ENCODE measurements around the gene MAP3K9. TPM values are rescaled to one million over a fixed set of nuclear protein-coding genes. Genes with fewer than 3 reads are reported as not detected.

Gene MAP3K9
- total RNA-seq, 4 donors from 2014 or later: 5.0 to 12.7 (median 8.3) TPM

DNA sequence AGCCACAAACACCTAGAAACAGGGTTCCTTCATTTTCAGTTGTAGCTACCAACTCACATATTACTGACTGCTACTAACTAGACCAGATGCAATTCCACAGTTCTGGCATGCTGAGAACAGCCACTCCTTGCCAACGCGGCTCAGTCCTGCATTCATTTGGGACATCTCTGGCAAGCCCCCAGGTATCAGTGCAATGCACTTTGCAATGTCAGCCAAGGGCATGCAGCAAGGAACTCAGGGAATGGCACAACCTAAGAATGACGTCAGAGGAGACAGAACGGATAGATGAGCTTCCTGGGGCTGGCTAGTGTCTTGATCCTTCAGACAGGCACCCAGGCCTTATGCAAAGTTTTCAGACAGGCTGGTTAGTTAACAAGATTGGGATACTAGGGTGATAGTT lies 29.6 kb downstream of the MAP3K9 start:
- Histone ChIP-seq H3K4me1 (no peaks in the 10 kb centered on the region), H3K27me3 (no peaks in the 10 kb centered on the region), H3K9me3 (no peaks in the 10 kb centered on the region), H3K4me3 (no peak overlapping the region), H3K36me3 (no peaks in the 10 kb centered on the region), H3K27ac (no peak overlapping the region)
- intact Hi-C loops (cut with DNase I; ENCODE audit: low total_unique reads) (no loop called here), in situ Hi-C loops (cut with MboI; ENCODE audit: low pct_ligation_motif_present in 1 of 4, low pct_unique_long_range_greater_than_20kb in 1 of 4, low sequenced_read_pairs in 3 of 4) (no loop called here)
- no peak for TF ChIP-seq POLR2A (IDR thresholded peaks at IDR 0.05)
- TF ChIP-seq, protein P1, sequence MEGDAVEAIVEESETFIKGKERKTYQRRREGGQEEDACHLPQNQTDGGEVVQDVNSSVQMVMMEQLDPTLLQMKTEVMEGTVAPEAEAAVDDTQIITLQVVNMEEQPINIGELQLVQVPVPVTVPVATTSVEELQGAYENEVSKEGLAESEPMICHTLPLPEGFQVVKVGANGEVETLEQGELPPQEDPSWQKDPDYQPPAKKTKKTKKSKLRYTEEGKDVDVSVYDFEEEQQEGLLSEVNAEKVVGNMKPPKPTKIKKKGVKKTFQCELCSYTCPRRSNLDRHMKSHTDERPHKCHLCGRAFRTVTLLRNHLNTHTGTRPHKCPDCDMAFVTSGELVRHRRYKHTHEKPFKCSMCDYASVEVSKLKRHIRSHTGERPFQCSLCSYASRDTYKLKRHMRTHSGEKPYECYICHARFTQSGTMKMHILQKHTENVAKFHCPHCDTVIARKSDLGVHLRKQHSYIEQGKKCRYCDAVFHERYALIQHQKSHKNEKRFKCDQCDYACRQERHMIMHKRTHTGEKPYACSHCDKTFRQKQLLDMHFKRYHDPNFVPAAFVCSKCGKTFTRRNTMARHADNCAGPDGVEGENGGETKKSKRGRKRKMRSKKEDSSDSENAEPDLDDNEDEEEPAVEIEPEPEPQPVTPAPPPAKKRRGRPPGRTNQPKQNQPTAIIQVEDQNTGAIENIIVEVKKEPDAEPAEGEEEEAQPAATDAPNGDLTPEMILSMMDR (IDR thresholded peaks at IDR 0.05): no peak
- TF ChIP-seq POLR2AphosphoS5 (IDR thresholded peaks at IDR 0.05): no peak
- TF ChIP-seq EP300 (IDR thresholded peaks at IDR 0.05; ENCODE audit: low read depth): no peak
- WGBS, 2 donors (ENCODE audit: low coverage in 1 of 2): 86% methylated on average over 4 of the region's 4 CpGs; no CpG with 5 or more reads in 1 of the 2 donors
- no peak for DNase-seq

DNA sequence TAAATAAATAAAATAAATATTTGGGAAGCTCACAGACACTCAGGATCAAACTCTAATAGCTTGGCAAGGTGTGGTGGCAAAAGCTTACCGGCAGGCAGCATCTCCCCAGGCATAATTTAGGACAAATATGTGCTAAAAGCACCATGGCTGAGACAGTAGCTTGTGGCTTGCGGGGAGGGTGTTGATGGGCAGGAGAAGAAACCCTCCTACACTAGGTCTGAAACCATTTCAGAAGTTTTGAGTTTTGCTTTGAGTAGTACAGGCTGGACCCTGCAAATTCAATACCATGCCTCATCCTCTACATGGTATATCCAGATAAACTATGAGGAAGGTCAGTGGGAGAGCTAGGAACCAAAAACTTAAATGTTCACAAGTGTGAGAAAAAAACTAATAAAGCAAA lies 33.1 kb downstream of the MAP3K9 start:
- intact Hi-C loops (cut with DNase I; ENCODE audit: low total_unique reads): no loop called here
- Histone ChIP-seq H3K9me3 (no peaks in the 10 kb centered on the region), H3K27me3 (no peaks in the 10 kb centered on the region), H3K27ac (no peak overlapping the region), H3K4me1 (no peaks in the 10 kb centered on the region), H3K36me3 (no peaks in the 10 kb centered on the region), H3K4me3 (no peak overlapping the region)
- TF ChIP-seq, protein P1 (IDR thresholded peaks at IDR 0.05): no peak
- TF ChIP-seq POLR2AphosphoS5 (IDR thresholded peaks at IDR 0.05) (no peak), POLR2A (IDR thresholded peaks at IDR 0.05) (no peak), EP300 (IDR thresholded peaks at IDR 0.05; ENCODE audit: low read depth) (no peak)
- no peak for DNase-seq
- in situ Hi-C loops (cut with MboI; ENCODE audit: low pct_ligation_motif_present in 1 of 4, low pct_unique_long_range_greater_than_20kb in 1 of 4, low sequenced_read_pairs in 3 of 4): no loop called here
- WGBS, 2 donors (ENCODE audit: low coverage in 1 of 2): 95% methylated on average over 2 of the region's 2 CpGs; no CpG with 5 or more reads in 1 of the 2 donors

DNA sequence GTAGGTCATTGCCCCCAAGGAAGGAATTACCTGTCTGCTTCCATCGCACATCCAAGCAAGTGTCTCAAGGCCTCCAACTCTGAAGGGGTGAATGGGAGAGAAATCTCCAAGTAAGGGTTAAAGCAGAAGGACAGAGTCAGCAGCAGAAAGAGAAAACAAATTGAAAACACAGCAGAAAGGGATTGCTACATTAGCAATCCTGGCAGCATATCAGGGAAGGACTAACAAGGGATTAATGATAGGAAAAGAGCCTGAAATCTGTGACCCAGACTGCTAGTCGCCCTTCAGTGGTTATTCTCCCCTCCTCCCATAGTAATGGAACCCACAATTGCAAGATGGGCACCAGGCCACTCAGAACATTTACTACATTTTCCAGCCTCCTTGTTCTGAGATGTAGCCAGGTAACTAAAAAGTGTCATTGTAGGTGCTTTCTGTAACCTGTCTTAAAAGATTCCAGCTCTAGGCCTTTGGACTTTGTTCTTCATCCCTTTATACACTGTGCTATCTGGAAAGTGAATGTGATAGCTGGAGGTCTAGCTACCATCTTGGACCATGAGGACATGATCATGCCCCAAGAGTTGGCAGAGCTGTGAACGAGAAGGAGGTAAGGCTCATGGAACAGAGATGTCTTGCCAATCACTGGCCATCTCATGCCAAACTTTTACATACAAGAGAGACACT lies 36.0 kb downstream of the MAP3K9 start:
- Histone ChIP-seq H3K4me3 (no peak overlapping the region), H3K27ac (no peak overlapping the region), H3K9me3 (no peaks in the 10 kb centered on the region), H3K36me3 (no peaks in the 10 kb centered on the region), H3K27me3 (no peaks in the 10 kb centered on the region), H3K4me1 (no peaks in the 10 kb centered on the region)
- intact Hi-C loops (cut with DNase I; ENCODE audit: low total_unique reads): no loop called here
- no peak for TF ChIP-seq POLR2AphosphoS5 (IDR thresholded peaks at IDR 0.05)
- no peak for TF ChIP-seq EP300 (IDR thresholded peaks at IDR 0.05; ENCODE audit: low read depth)
- TF ChIP-seq, protein P1 (IDR thresholded peaks at IDR 0.05): no peak
- no peak for TF ChIP-seq POLR2A (IDR thresholded peaks at IDR 0.05)
- no peak for DNase-seq
- 87 to 94% methylated on average over 2 to 3 of the region's 3 CpGs for WGBS, 2 donors (ENCODE audit: low coverage in 1 of 2)
- in situ Hi-C loops (cut with MboI; ENCODE audit: low pct_ligation_motif_present in 1 of 4, low pct_unique_long_range_greater_than_20kb in 1 of 4, low sequenced_read_pairs in 3 of 4): no loop called here

DNA sequence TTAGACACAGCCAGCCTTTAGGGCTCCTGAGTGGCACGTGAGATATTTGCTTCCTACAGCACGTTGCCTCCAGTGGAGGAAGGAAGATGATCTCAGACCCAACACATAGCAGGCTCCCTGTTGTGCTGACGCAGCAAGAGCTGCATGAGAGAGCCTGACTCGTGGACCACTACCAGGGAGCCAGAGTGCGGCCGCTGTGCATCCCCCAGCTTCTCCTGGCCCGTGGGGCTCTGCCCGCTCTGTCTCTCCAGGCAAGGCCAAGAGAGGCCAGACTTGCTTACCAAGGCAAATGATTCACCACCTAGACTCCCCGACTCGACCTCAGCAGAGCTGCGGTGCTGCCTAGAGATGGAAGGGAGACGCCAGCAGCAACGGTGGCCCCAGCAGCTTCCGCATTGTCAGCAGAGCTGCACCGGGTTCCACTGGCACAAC lies 37.5 kb downstream of the MAP3K9 start:
- H3K4me3 ChIP-seq: no peak overlapping the region
- H3K27ac ChIP-seq: no peak overlapping the region
- in situ Hi-C loops (cut with MboI; ENCODE audit: low pct_ligation_motif_present in 1 of 4, low pct_unique_long_range_greater_than_20kb in 1 of 4, low sequenced_read_pairs in 3 of 4) (no loop called here), intact Hi-C loops (cut with DNase I; ENCODE audit: low total_unique reads) (no loop called here)
- DNase-seq: no peak
- H3K36me3 ChIP-seq: no peaks in the 10 kb centered on the region
- no peaks in the 10 kb centered on the region for H3K27me3 ChIP-seq
- no peaks in the 10 kb centered on the region for H3K4me1 ChIP-seq
- 73% methylated on average over 15 of the region's 15 CpGs; no CpG with 5 or more reads in 1 of the 2 donors for WGBS, 2 donors (ENCODE audit: low coverage in 1 of 2)
- H3K9me3 ChIP-seq: no peaks in the 10 kb centered on the region
- no peak for TF ChIP-seq EP300 (IDR thresholded peaks at IDR 0.05; ENCODE audit: low read depth)
- TF ChIP-seq, protein P1 (IDR thresholded peaks at IDR 0.05): no peak
- no peak for TF ChIP-seq POLR2A (IDR thresholded peaks at IDR 0.05)
- no peak for TF ChIP-seq POLR2AphosphoS5 (IDR thresholded peaks at IDR 0.05)
